Measurements from ENCODE around the gene RTKN. TPM values are rescaled to one million over a fixed set of nuclear protein-coding genes. Genes with fewer than 3 reads are reported as not detected.
A peak's percentile ranks its signal among the peaks of the same experiment; 100 is the strongest.

Gene RTKN
- total and polyA plus RNA-seq, 2 of the 13 experiments (the other 11 are each of a cell fraction or from before 2014, with no cell fraction given), result 159 to 166 TPM

DNA sequence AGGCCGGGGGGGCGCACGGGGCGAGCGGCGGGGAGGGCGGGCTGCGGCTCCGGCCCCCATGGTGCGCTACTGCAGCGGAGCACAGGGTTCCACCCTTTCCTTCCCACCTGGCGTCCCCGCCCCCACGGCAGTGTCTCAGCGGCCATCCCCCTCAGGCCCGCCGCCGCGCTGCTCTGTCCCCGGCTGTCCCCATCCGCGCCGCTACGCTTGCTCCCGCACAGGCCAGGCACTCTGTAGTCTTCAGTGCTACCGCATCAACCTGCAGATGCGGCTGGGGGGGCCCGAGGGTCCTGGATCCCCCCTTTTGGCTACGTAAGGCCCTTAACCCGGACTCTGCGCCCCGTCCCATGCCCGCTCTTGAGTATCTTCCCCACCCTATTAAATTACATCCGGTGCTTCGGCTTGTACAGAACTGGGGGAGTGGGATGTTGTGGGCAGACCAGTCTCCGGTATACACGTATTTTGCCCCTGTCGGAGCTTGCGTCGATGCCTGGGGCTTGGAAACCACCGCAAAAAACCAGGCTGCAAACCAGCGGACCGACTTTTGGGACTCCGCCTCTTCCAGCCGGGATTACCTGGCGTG, 15.9 kb upstream of the RTKN start (continued):
- TF ChIP-seq MED1 (CRISPR knock-in tag; IDR thresholded peaks at IDR 0.05) (peak; percentile 45; the same call in 1 of the 2 replicates), DPF2 (CRISPR knock-in tag; IDR thresholded peaks at IDR 0.05; ENCODE audit: borderline replicate concordance, low read depth) (no peak; the same call in 1 of the 2 replicates), ZNF607 (CRISPR knock-in tag; IDR thresholded peaks at IDR 0.05; ENCODE audit: borderline replicate concordance) (no peak), ZNF484 (CRISPR knock-in tag; IDR thresholded peaks at IDR 0.05; ENCODE audit: borderline replicate concordance, low read depth) (0 out of 2 replicates have a peak, but pooled peaks have one; percentile 75), ZMYM3 (CRISPR knock-in tag; IDR thresholded peaks at IDR 0.05) (no peak; the same call in 1 of the 2 replicates), PCBP2 (optimal IDR thresholded peaks at IDR 0.05; ENCODE audit: low read depth, low read length, poor library complexity, severe bottlenecking) (no peak), ARNTL (CRISPR knock-in tag; IDR thresholded peaks at IDR 0.05) (no peak; the same call in 1 of the 2 replicates), MED13 (CRISPR knock-in tag; IDR thresholded peaks at IDR 0.05) (peak; percentile 56; the same call in 1 of the 2 replicates), GATAD2A (CRISPR knock-in tag; IDR thresholded peaks at IDR 0.05) (peak; percentile 33; the same call in 1 of the 2 replicates), MXI1 (IDR thresholded peaks at IDR 0.05; ENCODE audit: borderline replicate concordance, low read depth, low read length) (0 out of 3 replicates have a peak, but pooled peaks have one; percentile 45), MED8 (CRISPR knock-in tag; IDR thresholded peaks at IDR 0.05; ENCODE audit: insufficient replicate concordance) (peak; percentile 23), KDM5B (CRISPR knock-in tag; IDR thresholded peaks at IDR 0.05; ENCODE audit: borderline replicate concordance) (peak; percentile 86; the same call in 1 of the 2 replicates), SNAPC2 (CRISPR knock-in tag; IDR thresholded peaks at IDR 0.05) (peak; percentile 81; the same call in 1 of the 2 replicates), ZMAT3 (CRISPR knock-in tag; conservative IDR thresholded peaks at IDR 0.05) (peak; percentile 85), ZNF138 (CRISPR knock-in tag; IDR thresholded peaks at IDR 0.05; ENCODE audit: low read depth) (no peak), CCAR2 (optimal IDR thresholded peaks at IDR 0.05; ENCODE audit: low read depth, low read length) (no peak), AHR (CRISPR knock-in tag; IDR thresholded peaks at IDR 0.05) (peak; percentile 23; the same call in 1 of the 2 replicates)
- TF ChIP-seq, protein P1, sequence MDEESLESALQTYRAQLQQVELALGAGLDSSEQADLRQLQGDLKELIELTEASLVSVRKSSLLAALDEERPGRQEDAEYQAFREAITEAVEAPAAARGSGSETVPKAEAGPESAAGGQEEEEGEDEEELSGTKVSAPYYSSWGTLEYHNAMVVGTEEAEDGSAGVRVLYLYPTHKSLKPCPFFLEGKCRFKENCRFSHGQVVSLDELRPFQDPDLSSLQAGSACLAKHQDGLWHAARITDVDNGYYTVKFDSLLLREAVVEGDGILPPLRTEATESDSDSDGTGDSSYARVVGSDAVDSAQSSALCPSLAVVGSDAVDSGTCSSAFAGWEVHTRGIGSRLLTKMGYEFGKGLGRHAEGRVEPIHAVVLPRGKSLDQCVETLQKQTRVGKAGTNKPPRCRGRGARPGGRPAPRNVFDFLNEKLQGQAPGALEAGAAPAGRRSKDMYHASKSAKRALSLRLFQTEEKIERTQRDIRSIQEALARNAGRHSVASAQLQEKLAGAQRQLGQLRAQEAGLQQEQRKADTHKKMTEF (CRISPR knock-in tag; IDR thresholded peaks at IDR 0.05), result peak; percentile 75; the same call in 1 of the 2 replicates
- TF ChIP-seq, protein P2, sequence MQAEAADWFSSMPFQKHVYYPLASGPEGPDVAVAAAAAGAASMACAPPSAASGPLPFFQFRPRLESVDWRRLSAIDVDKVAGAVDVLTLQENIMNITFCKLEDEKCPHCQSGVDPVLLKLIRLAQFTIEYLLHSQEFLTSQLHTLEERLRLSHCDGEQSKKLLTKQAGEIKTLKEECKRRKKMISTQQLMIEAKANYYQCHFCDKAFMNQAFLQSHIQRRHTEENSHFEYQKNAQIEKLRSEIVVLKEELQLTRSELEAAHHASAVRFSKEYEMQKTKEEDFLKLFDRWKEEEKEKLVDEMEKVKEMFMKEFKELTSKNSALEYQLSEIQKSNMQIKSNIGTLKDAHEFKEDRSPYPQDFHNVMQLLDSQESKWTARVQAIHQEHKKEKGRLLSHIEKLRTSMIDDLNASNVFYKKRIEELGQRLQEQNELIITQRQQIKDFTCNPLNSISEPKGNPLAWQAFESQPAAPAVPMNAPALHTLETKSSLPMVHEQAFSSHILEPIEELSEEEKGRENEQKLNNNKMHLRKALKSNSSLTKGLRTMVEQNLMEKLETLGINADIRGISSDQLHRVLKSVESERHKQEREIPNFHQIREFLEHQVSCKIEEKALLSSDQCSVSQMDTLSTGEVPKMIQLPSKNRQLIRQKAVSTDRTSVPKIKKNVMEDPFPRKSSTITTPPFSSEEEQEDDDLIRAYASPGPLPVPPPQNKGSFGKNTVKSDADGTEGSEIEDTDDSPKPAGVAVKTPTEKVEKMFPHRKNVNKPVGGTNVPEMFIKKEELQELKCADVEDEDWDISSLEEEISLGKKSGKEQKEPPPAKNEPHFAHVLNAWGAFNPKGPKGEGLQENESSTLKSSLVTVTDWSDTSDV (CRISPR knock-in tag; IDR thresholded peaks at IDR 0.05), result no peak
- TF ChIP-seq, protein P3, sequence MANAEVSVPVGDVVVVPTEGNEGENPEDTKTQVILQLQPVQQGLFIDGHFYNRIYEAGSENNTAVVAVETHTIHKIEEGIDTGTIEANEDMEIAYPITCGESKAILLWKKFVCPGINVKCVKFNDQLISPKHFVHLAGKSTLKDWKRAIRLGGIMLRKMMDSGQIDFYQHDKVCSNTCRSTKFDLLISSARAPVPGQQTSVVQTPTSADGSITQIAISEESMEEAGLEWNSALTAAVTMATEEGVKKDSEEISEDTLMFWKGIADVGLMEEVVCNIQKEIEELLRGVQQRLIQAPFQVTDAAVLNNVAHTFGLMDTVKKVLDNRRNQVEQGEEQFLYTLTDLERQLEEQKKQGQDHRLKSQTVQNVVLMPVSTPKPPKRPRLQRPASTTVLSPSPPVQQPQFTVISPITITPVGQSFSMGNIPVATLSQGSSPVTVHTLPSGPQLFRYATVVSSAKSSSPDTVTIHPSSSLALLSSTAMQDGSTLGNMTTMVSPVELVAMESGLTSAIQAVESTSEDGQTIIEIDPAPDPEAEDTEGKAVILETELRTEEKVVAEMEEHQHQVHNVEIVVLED (CRISPR knock-in tag; IDR thresholded peaks at IDR 0.05; ENCODE audit: borderline replicate concordance), result no peak; the same call in 1 of the 2 replicates
- TF ChIP-seq, protein P4, sequence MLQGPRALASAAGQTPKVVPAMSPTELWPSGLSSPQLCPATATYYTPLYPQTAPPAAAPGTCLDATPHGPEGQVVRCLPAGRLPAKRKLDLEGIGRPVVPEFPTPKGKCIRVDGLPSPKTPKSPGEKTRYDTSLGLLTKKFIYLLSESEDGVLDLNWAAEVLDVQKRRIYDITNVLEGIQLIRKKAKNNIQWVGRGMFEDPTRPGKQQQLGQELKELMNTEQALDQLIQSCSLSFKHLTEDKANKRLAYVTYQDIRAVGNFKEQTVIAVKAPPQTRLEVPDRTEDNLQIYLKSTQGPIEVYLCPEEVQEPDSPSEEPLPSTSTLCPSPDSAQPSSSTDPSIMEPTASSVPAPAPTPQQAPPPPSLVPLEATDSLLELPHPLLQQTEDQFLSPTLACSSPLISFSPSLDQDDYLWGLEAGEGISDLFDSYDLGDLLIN (CRISPR knock-in tag; IDR thresholded peaks at IDR 0.05; ENCODE audit: borderline replicate concordance), result no peak; the same call in 1 of the 2 replicates
- TF ChIP-seq, protein P5, sequence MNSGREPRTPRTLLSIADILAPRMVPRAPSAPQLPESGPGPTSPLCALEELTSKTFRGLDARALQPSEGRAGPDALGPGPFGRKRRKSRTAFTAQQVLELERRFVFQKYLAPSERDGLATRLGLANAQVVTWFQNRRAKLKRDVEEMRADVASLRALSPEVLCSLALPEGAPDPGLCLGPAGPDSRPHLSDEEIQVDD (CRISPR knock-in tag; IDR thresholded peaks at IDR 0.05; ENCODE audit: borderline replicate concordance), result no peak
